GM21360 (cell line): Measurements from ENCODE around the gene NWD2.
"Not testable (repeated sequence)": the region's sequence is repeated elsewhere in the genome, so short reads cannot be mapped to it uniquely, and the experiment has no call there.

Experiments used
- ATAC-seq: cut with Tn5 transposase; IDR thresholded peaks from one replicate; pipeline ENCODE4 v1.9.1; 2021; ENCODE audit warnings: mild to moderate bottlenecking, moderate library complexity; ENCODE audit not compliant: unreplicated experiment

NWD2 gene, protein sequence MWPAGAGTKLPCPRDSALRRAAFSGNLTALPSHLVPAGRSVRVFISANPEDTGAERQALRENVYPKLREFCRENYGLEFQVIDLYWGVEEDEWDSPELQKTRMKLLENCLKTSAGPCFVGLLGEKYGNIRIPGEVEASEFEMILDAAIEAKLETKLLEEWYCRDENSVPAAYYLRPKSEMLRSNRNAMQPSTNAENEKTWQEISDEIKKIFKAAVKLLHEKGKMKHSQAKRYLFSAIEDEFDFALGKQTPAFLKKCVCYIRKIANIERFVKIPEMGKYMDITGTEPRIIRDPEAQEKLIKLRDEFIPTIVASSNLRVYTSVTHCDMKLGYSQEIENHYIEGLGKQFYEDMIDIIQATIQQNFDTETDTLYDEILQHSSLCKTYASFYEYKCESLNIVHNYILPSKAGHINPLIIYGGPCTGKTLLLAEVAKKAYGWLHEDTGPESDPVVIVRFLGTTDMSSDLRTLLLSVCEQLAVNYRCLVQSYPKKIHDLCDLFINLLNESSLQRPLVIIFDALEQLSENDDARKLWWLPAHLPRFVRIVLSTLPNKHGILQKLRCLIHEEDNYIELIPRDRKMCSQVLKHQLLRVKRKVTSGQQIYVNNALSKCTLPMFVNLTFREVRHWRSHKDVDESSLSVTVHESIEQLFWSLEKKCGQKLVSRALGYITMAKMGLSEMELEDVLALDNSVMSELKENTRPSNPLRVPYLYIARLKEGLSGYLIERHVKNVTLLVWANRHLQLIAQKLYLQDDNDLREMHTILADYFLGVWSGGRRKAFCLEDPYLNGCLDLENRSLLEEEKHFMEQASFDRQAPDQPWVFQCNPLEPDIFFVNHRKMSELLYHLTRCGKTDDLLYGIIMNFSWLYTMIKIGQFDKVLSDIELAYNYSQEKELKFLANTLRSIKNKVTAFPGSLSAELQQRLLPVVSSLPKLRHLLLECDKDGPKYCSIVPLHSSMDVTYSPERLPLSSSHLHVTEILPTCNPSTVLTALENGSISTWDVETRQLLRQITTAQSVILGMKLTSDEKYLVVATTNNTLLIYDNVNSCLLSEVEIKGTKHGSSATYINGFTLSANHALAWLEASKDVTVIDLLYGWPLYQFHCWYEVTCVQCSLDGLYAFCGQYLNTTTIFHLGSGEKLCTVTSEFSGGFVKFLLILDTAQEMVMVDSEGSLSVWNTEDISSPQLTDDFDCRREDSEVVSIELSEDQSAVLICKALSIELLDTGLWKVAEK (N-terminal part only)

DNA sequence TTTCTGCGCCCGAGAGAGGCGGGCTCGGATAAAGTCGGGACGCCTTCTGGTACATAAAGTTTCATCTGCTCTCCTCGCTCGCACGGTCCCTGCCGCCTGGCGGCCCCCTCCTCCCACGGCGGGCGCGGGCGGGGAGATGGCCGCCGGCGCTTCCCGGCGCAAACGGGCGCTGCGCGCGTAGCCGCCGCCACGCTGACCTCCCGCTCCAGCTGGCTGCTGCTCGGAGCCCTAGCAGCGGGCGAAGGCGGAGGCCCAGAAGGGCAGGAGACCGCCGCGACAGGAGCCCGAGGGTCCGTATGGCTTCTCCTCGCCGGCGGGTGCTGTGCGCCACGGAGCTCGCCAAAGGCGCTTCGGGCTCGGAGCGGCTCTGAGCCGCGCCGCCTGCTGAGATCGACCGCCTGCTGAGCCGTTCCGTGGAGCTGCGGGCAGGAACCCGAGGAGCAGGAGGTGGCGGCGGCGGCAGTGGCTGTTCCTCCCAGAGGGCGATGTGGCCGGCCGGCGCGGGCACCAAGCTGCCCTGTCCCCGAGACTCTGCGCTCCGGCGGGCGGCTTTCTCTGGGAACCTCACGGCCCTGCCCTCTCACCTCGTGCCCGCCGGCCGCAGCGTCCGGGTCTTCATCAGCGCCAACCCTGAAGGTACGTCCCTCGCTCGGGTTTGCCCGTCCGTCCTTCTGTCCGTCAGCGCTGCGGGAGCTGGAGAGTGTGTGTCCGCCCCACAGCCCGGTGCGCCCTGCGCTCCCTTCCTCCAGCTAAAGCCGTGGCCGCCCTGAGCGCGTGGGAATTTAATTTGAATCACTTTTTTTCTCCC is at the start of gene NWD2:
TSS of gene NWD2 (plus strand) at position 161 of the 808 bp plus-strand sequence. CDS start at position 486, 325 bp downstream.
- ATAC-seq = no peak

DNA sequence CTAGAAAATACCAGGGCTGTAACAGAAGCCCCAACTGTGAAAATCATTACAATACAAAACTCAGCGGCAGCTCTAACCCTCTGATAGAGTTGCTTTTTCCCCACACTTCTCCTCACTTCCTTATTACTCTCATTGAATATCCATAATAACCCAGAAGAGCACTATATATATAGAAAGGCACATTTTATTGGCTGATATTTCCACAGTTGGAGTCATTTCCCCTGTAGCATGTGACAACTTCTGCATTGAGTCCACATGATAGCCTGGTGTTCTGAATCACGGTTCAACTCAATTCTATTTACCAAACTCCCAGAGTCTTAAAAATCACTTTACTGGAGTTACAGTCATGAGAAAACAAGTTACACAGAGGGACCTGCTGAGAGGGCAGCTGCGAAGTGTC is 46.6 kb upstream of the NWD2 start:
- ATAC-seq = no peak

DNA sequence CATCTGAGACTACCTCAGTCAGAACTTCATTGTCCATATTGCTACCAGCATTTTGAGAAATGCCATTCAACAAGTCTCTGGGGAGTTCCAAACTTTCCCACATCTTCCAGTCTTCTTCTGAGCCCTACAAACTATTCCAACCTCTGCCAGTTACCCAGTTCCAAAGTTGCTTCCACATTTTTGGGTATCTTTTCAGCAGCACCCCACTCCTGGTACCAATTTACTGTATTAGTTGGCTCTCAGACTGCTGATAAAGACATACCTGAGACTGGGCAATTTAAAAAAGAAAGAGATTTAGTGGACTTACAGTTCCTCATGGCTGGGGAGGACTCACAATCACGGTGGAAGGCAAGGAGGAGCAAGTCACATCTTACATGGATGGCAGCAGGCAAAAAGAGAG is 39.8 kb upstream of the NWD2 start:
- ATAC-seq = not testable (repeated sequence)

DNA sequence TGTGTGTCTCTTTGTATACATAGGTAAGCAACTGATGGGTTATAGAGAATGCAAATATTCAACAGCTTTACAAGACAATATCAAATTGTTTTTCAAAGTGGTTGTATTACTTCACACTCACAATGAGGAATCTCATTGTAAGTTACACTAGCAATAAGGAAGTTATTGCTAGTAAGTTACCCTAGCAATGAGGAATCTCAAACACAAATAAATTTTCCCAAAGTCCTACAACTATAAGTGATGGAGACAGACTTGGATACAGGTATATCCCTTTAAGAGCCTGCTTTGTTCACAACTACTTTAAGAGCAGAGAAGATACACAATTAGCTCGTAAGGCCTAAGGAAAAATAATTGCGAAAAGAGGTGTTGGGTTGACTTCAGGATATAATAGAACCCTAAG is 28.3 kb upstream of the NWD2 start:
- ATAC-seq = no peak

DNA sequence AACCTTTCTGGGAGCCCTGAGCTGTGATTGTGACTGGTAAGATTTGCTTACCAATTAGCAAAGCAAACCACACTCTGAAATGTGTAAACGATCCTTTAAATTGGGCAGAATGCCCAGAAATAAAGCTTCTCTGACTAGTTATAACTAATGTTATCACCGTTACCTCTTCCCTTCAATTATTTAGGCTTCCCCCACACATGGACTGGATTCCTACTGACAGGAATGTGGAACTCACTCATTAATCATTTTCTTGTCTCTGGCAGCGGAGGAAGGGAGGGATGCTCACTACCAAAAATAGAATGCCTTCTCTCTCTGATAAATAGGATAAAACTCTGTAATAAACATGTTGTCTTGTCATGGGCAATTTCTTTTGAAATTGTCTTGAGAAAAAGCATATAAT is 25.3 kb upstream of the NWD2 start:
- no peak for ATAC-seq

DNA sequence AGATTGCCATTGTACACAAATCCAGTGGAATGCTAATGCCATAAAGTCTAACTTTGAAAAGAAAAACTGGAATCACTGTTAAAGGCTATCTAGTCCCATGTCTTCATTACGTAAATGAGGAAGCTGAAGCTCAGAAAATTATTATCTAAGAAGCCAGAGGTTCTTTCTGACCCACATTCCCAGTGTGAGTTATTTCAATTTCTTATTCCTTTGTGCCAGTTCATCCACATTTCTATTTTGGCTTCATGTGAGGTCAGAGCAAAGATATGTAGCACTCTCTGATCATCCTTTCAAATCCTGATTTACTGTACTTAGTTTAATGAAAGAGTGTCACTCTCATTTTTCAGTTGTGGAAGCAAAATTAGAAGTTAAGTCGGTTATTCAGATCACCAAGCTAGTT is 24.6 kb upstream of the NWD2 start:
- no peak for ATAC-seq

DNA sequence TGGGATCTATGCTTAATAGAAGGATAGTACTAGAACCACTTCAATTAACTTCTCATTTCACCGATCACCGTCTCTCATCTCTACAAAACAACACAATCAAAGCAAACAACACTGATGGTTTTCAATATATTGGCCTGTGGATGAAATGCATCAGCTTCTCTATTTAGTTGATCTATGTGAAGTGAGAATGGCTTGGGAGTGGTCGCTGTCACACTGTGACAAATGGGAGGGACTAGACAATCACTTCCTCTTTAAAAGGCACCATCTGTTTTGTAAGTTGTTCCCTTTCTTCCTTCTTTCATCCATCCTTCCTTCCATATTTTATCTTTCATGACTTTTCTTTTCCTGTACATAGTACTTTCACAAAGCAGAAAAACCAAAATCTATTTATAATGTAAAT is 23.9 kb upstream of the NWD2 start:
- no peak for ATAC-seq

DNA sequence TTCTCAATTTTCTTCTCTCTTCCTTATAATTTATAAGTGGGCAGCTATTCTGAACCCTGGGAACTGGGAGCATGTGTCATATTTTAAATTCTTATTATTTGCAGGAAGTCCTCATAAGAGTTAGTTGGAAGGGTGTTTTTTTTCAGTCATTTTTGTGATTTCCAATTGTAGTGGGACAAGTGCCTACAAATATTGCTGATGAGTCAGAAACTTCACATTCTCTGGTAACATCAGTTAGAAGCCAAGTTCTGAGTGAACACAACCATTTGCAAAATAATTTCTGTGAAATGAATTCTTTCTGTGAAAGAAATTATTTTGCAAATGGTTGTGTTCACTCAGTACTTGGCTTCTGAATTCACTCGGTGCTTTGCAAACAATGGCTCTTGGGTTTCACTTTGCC is 20.8 kb upstream of the NWD2 start:
- ATAC-seq = no peak

DNA sequence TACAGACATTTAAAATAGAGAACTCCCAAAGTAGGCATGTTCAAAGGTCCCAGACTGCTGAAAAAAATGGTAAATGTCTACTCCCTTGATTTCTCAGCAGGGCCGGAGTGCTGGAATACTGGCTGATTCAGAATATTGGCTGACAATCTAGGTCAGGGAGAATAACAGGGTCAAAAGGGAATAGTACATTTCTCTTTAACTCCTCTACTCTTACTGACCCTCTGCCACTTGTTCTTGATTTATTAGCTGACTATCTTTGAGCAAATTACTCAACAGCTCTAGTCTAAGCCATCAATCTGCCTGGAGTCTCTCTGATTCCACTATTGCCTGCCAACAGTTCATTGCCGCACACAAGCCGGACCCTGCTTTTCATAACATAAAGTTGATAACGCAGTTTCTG is 19.7 kb upstream of the NWD2 start:
- ATAC-seq = no peak

DNA sequence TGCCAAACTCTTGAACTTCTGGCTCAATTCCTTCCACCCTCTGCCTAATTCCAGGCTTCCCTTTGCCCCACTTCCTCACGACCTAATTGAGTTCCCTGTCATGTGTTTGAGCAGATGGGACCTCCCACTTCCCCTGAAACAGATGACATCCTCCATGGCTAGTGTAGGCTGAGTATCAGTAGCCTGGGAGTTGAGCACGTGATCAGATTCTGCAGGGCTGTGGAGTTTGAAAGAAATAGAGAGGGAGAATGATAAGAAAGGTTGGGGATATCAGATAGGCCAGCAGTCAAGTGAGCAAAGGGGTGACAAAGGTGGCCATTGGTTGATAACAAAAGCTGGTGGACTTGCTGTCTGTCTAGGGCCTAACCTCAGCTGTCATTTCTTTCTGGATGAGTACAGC is 18.8 kb upstream of the NWD2 start:
- ATAC-seq = no peak

DNA sequence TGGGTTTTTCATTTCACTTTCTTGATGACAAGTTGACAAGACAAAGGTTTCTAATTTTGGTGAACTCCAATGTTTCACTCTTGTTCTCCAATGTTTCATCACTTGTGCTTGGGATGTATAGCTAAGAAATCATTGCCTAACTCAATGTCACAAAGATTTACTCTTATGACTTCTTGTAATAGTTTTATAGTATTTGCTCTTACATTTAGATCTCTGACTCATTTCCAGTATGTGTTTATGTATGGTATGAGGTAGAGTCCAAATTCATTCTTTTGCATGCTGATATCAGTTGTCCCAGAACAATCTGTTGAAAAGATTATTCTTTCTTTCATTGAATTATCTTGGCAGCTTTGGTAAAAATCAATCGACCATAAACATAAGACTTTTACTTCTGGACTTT is 12.2 kb upstream of the NWD2 start:
- no peak for ATAC-seq

DNA sequence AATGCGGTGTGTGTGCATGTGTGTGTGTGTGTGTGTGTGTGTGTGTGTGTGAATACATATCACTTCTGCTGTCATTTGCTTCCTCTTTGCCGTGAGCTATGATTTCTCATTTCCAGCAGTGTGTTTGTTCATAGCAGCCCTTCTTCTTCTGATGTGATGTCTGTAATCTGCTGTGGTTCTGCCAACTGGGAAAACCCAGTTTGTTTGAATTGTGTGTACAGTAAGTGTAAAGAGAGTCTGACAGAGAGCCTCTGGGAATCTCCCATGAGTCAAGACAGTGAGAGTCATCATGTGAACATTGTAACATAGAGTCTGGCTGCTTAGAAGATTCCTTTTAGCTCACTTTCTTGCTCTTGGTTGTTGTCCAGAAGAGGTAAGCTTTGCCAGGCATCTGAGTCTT is 8.4 kb upstream of the NWD2 start:
- ATAC-seq = no peak

DNA sequence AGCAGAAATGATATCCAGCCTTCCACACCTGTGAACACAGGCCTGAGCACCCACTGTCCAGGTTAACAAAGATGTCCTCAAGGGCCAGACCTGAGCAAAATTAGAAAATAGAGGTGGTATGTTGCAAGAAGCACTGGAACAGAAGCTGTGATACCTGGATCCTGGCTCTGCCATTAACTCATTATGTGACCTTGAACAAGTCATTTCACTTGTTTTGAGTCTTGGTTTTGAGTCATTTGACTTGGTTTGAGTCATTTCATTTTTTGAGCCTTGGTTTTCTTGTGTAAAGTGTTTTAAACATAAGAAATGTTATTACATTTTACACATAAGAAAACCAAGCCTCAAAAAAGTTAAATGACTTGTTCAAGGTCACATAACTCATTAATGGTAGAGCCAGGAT is 2.9 kb upstream of the NWD2 start:
- ATAC-seq = no peak

DNA sequence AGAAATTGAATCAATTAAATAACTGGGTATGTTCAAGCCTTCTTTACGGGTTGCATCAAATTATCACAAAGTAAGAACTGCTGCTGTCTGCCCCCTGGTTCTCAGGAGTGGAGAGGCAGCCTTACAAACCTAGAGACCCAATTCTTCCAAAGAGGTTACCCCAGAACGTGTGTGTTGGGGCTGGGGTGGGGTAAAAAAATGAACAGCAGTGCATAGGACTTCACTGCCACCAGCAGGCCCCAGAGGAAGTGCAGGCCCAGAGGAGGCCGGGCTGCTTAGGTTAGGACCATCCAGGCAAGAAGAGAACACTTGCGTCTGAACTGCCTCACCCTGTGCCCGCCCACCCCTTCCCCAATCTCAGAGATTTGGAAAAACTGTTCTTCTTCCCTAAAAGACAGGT is 1.5 kb upstream of the NWD2 start:
- ATAC-seq = no peak

DNA sequence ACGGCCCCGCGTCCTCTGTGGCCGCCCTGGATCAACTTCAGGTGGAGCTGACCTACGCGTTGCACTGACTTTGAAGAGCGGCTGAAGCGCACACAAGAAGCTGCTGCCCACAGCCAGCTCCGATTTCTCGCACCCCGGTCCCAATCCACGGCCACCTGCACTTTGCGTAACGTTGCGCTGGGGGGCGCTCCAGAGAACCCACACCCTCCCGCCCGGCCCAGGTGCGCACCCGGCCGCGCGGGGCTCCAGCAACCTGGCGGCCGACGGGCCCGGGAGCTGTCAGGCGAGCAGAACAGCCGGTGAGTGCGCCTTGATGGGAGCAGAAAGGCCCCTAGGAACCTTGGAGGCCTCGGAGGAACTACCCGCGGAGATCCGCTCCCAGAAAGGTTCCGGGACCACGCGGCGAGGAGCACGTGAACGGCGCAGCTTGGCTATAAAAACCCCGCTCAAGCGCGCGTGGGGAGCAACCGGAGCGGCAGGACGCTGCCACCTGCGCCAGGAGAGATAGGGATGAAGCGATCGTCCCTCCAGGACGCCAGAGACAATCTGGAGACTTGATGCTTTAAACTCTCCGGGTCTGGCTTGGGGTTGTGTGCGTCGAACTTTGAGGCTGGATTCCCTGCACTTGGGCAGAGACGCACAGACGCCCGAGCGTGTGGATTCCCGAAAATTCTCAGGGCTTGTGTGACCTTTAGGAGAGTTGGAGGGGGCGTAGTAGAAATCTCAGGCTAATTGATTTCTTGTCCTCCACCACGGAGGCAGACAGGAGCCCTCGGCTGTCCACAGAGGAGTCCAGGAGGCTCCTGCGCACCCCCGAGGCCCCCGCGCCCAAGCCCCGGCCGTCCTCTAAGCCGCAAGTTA is 591 bp upstream of the NWD2 start:
- no peak for ATAC-seq

DNA sequence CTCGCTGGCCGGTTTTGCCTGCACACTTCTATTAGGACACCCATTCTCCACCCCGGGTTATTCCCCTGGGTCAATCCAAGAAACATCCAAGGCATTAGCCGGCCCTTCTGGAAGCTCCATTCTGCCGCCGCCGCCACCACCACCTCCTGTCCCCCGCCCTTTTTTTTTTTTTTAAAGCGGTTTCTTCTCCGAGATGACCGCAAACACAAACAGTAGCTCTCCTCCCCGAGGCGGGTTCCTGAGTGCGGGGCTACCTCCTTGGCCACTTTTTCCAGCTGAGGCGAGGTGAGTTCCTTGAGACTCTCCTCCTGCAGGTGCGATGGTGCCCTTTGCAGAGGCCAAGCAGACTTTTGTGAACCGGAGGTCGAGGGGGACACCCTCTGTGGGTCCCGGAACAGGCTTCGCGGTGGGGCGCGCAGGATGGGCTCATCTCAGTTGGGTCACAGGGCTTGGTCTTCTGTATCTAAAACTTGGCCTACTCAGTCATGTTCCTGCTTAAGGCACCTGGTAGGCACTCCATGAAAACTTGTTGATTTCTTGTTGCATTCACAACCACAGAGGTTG is 930 bp downstream of the NWD2 start:
- ATAC-seq = no peak

DNA sequence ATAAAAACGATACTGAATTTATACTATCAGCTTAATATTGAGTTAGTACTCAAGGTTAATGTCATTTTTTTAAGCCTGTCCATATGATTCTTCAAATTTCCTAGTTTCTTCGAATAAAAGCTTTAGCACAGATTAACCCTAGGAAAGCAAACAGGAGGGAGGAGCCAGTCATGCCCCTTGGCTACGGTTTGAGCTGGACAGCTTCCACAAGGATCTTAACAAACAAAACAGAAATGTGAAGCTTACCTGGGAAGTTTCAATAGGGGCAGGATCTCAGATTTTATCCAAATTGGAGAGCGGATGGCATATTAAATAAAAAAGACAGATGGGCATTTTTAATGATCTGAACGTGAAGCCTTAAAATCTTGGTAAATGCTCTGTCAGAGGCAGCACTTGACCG is 2.3 kb downstream of the NWD2 start:
- no peak for ATAC-seq

DNA sequence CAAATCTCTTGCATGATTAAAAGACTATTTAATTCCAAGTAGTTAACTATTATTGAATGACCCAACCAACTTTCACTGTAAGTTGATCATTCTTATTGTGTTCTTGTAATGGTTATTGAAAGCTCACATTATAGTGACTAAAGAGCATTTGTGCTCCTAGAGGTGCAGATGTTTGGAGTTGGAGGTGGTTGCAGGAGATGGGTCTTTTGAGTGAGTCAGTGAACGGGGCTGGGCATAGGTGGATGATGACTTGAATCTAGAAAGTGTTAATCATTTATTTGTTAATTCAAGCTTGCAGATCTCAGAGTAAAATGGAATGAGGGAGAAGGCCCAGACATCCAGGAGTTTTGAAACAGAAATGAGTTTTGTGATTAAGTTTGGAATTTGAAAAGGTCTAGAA is 13.7 kb downstream of the NWD2 start:
- no peak for ATAC-seq

DNA sequence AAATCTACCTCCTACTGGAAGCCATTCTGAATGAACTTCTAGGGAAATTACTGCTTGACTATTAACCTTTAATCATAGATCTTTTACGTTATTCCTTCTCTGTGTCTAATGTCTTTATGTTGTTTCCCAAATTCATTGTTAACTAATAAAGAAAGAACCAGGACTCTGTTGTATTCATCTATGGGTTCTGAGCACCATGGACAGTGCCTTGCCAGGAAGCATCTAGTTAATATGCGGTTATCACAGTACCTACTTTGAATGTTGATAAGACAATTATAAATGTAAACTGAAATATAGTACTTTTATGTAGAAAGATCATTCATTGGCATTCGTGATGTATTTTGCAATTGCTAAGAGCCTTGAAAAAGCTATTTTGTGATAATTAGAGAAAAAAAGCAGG is 23.8 kb downstream of the NWD2 start:
- ATAC-seq = no peak
